ENCODE measurements around the gene CDCA4. TPM values are rescaled to one million over a fixed set of nuclear protein-coding genes. Genes with fewer than 3 reads are reported as not detected.

The CDCA4 gene
- total and polyA plus RNA-seq, 2 donors (not counting 3 experiments of a cell fraction or from before 2014, with no cell fraction given), result 29.9 to 44.5 TPM

- DNase-seq (ENCODE audit: low read depth, low spot score) (no peak), FAIRE-seq (no peak)
- Histone ChIP-seq H3K4me3 (replicated peaks in 1 of 3; ENCODE audit: insufficient read depth in 1 of 3, low read depth in 1 of 3, low read length in 3 of 3) (no peak overlapping the region), H2AFZ (ENCODE audit: low read depth, low read length) (no peak overlapping the region), H4K20me1 (replicated peaks; ENCODE audit: control insufficient read depth, extremely low read depth, insufficient read depth, low read length) (no peaks in the 10 kb centered on the region), H3K9ac (replicated peaks; ENCODE audit: extremely low read depth, insufficient read depth, low read length) (no peak overlapping the region), H3K4me2 (ENCODE audit: insufficient read depth, low read length) (no peak overlapping the region), H3K4me1 (ENCODE audit: control insufficient read depth, extremely low read depth, insufficient read depth, low read length) (no peaks in the 10 kb centered on the region), H3K9me3 (replicated peaks; ENCODE audit: control insufficient read depth, insufficient read depth, low read length) (no peaks in the 10 kb centered on the region), H3K9me1 (replicated peaks; ENCODE audit: control insufficient read depth, extremely low read depth, insufficient read depth, low read length) (no peaks in the 10 kb centered on the region), H3K27me3 (ENCODE audit: control insufficient read depth in 2 of 2, insufficient read depth in 2 of 2, low read length in 2 of 2) (peaks cover 3 to 9% of the 10 kb centered on the region in 2 experiments), H3K79me2 (ENCODE audit: control insufficient read depth, insufficient read depth, low read length) (no peaks in the 10 kb centered on the region), H3K36me3 (ENCODE audit: control insufficient read depth in 2 of 2, extremely low read depth in 1 of 2, insufficient read depth in 2 of 2, low read length in 2 of 2) (no peaks in the 10 kb centered on the region), H3K27ac (ENCODE audit: insufficient read depth, low read depth, low read length) (no peak overlapping the region)
- dilution Hi-C loops (cut with MboI; ENCODE audit: extremely low pct_ligation_motif_present, low sequenced_read_pairs) (no loop called here), intact Hi-C loops (cut with micrococcal nuclease) (no loop called here)
- TF ChIP-seq EZH2 (IDR thresholded peaks at IDR 0.05; ENCODE audit: borderline replicate concordance, low read depth, low read length, severe bottlenecking) (no peak), JUN (IDR thresholded peaks at IDR 0.05; ENCODE audit: borderline replicate concordance, insufficient read depth, insufficient read length, low read depth) (no peak), POLR2AphosphoS5 (IDR thresholded peaks at IDR 0.05; ENCODE audit: insufficient read depth, low read depth, low read length) (no peak), POLR2A (IDR thresholded peaks at IDR 0.05; ENCODE audit: low read depth, low read length) (no peak), MAX (IDR thresholded peaks at IDR 0.05; ENCODE audit: insufficient read depth, insufficient read length) (no peak), CTCF (IDR thresholded peaks at IDR 0.05; ENCODE audit: extremely low read depth in 1 of 2, insufficient read depth in 1 of 2, low read depth in 1 of 2, low read length in 2 of 2) (no peak), MYC (IDR thresholded peaks at IDR 0.05; ENCODE audit: low read depth, low read length) (no peak), FOS (IDR thresholded peaks at IDR 0.05; ENCODE audit: borderline replicate concordance, insufficient read depth, low read length) (no peak), GATA2 (IDR thresholded peaks at IDR 0.05; ENCODE audit: insufficient read depth, insufficient read length, low read depth, low read length) (no peak)
- CTCF ChIA-PET, result interaction anchor here (0.8 to 1.0 kb wide), 2 partner anchors 16 to 67 kb away, joined by 3 to 4 read pairs; no protein-coding TSS in a partner anchor
- BruUV-seq (replicated peaks), result no TSS peak
- POLR2A ChIA-PET, result no interaction called here
Observed at GRCh38 chr14:105041841-105042765, 21.2 kb upstream of the CDCA4 start.
